Stimulated activated CD8-positive, alpha-beta memory T cell treated with anti-CD3 and anti-CD28 coated beads, Interleukin-15, amount 100 ng/mL, for 48 hours (primary cell): ENCODE results near the gene PKN1.

Source experiments
- DNase-seq, 2 donors: peaks; one replicate each; pipeline ENCODE4 v3.0.0-alpha.2; 2020; ENCODE audit warnings: low read depth in 2 of 2

Gene PKN1

GRCh38 chr19:14467391-14467790, 34.3 kb downstream of the PKN1 start:
- no peak for DNase-seq

GRCh38 chr19:14467816-14468215, 34.7 kb downstream of the PKN1 start:
- no peak for DNase-seq

- no peak for DNase-seq
Measured at GRCh38 chr19:14470031-14470876, 37.1 kb downstream of the PKN1 start.

- no peak for DNase-seq
Measured at GRCh38 chr19:14471436-14472187, 38.5 kb downstream of the PKN1 start.

GRCh38 chr19:14472202-14472938, 39.3 kb downstream of the PKN1 start:
- DNase-seq, result peak; percentile 70 to 71

- no peak for DNase-seq
Measured at GRCh38 chr19:14473073-14473977, 40.2 kb downstream of the PKN1 start.

- DNase-seq, result no peak
Measured at GRCh38 chr19:14473978-14474578, 41.0 kb downstream of the PKN1 start.

- no peak for DNase-seq
Measured at GRCh38 chr19:14474827-14475226, 41.7 kb downstream of the PKN1 start.

GRCh38 chr19:14475251-14476073, 42.4 kb downstream of the PKN1 start, which contains the start of gene PTGER1:
Gene PTGER1 (minus strand): TSS chr19:14475354. CDS start chr19:14474320, 1,034 bp downstream.
- DNase-seq, result peak; percentile 30 to 37

- DNase-seq, result no peak
Measured at GRCh38 chr19:14476327-14476672, 43.2 kb downstream of the PKN1 start.

GRCh38 chr19:14476673-14477401, 43.7 kb downstream of the PKN1 start:
- peak in 1 of 2 donors; percentile 27 for DNase-seq

GRCh38 chr19:14477418-14478112, 44.5 kb downstream of the PKN1 start:
- DNase-seq, result no peak

GRCh38 chr19:14478113-14478545, 45.0 kb downstream of the PKN1 start:
- no peak for DNase-seq

- no peak for DNase-seq
Measured at GRCh38 chr19:14479309-14479974, 46.3 kb downstream of the PKN1 start.

GRCh38 chr19:14479975-14480699, 47.0 kb downstream of the PKN1 start:
- DNase-seq, result peak; percentile 42 to 54

- no peak for DNase-seq
Measured at GRCh38 chr19:14480700-14481079, 47.6 kb downstream of the PKN1 start.
